C4-2B (cell line): ENCODE results near the gene QTRT2.

Experiments
- CTCF ChIP-seq: fragments of 450-650 bp; conservative IDR thresholded peaks from 2 replicates; pipeline ENCODE4 v1.5.1; 2017; ENCODE audit warnings: mild to moderate bottlenecking
- ZFX ChIP-seq: fragments of 450-650 bp; IDR thresholded peaks from 2 replicates; pipeline ENCODE4 v1.6.1; 2017

- no peak for TF ChIP-seq CTCF
- no peak for TF ChIP-seq ZFX
These were observed 20.6 kb upstream of the QTRT2 start for GRCh38 chr3:114035896-114036295.
